IgD-negative memory B cell (primary cell): ENCODE data around the gene TFR2. TPM values are rescaled to one million over a fixed set of nuclear protein-coding genes. Genes with fewer than 3 reads are reported as not detected.

Experiments used
- H3K27ac Mint-ChIP-seq, 3 donors: one replicate each; pipeline ENCODE4 v1.8.0; 2020 to 2022; ENCODE audit warnings: mild to moderate bottlenecking in 3 of 3, mixed read lengths in 3 of 3, moderate library complexity in 1 of 3
- H3K27me3 Mint-ChIP-seq: one replicate; pipeline ENCODE4 v1.8.0; 2021; ENCODE audit warnings: mixed read lengths
- H3K36me3 Mint-ChIP-seq: one replicate; pipeline ENCODE4 v1.8.0; 2020; ENCODE audit warnings: mild to moderate bottlenecking, mixed read lengths
- H3K4me1 Mint-ChIP-seq, 3 donors: one replicate each; pipeline ENCODE4 v1.8.0; 2020 to 2022; ENCODE audit warnings: mixed read lengths in 3 of 3, mild to moderate bottlenecking in 1 of 3
- H3K4me3 Mint-ChIP-seq, 4 donors: one replicate each; pipeline ENCODE4 v1.8.0; 2020 to 2022; ENCODE audit warnings: mild to moderate bottlenecking in 4 of 4, mixed read lengths in 4 of 4, moderate library complexity in 3 of 4
- H3K9me3 Mint-ChIP-seq, 3 donors: one replicate each; pipeline ENCODE4 v1.8.0; 2020 to 2021; ENCODE audit warnings: mixed read lengths in 3 of 3, mild to moderate bottlenecking in 1 of 3
- polyA plus RNA-seq: library from polyadenylated mRNA; unstranded; fragments of 300-500 nt; fragmentation: Illumina TruSeq; gene quantifications from one replicate; pipeline ENCODE4 v1.2.3, GENCODE V29; 2021

The TFR2 gene
- polyA plus RNA-seq, 1 donor from 2014 or later: 0.44 TPM

GRCh38 chr7:100614308-100614861 lies 27.0 kb downstream of the TFR2 start:
- H3K27ac Mint-ChIP-seq: no peak overlapping the region
- H3K4me3 Mint-ChIP-seq: peak overlapping the region in 2 of 4 donors; percentile 51 to 73
- peaks cover 4 to 13% (median 10%) of the 10 kb centered on the region in 3 donors for H3K4me1 Mint-ChIP-seq
- no peaks in the 10 kb centered on the region for H3K27me3 Mint-ChIP-seq
- peaks cover 5% of the 10 kb centered on the region for H3K36me3 Mint-ChIP-seq
- no peaks in the 10 kb centered on the region for H3K9me3 Mint-ChIP-seq

GRCh38 chr7:100613412-100614175 lies 27.8 kb downstream of the TFR2 start:
- H3K27me3 Mint-ChIP-seq: no peaks in the 10 kb centered on the region
- no peak overlapping the region for H3K27ac Mint-ChIP-seq
- peak overlapping the region; percentile 73 to 90 (median 82) for H3K4me3 Mint-ChIP-seq
- no peaks in the 10 kb centered on the region for H3K9me3 Mint-ChIP-seq
- peaks cover 4 to 13% (median 10%) of the 10 kb centered on the region in 3 donors for H3K4me1 Mint-ChIP-seq
- H3K36me3 Mint-ChIP-seq: peaks cover 5% of the 10 kb centered on the region

GRCh38 chr7:100612730-100613390 lies 28.5 kb downstream of the TFR2 start:
- no peaks in the 10 kb centered on the region for H3K27me3 Mint-ChIP-seq
- peaks cover 4 to 13% (median 10%) of the 10 kb centered on the region in 3 donors for H3K4me1 Mint-ChIP-seq
- H3K36me3 Mint-ChIP-seq: peaks cover 5% of the 10 kb centered on the region
- H3K9me3 Mint-ChIP-seq: no peaks in the 10 kb centered on the region
- peak overlapping the region in 1 of 3 donors; percentile 93 for H3K27ac Mint-ChIP-seq
- H3K4me3 Mint-ChIP-seq: peak overlapping the region; percentile 88 to 98 (median 92)

- H3K4me3 Mint-ChIP-seq: peak within 1 kb of the TSS; percentile 94 to 100 (median 98)
- H3K9me3 Mint-ChIP-seq: no peaks in the 10 kb centered on the region
- H3K27me3 Mint-ChIP-seq: no peaks in the 10 kb centered on the region
- H3K4me1 Mint-ChIP-seq: peaks cover 6 to 13% (median 10%) of the 10 kb centered on the region in 3 donors
- peaks cover 2% of the 10 kb centered on the region for H3K36me3 Mint-ChIP-seq
- peak within 1 kb of the TSS; percentile 90 to 100 (median 93) for H3K27ac Mint-ChIP-seq
These were observed 29.2 kb downstream of the TFR2 start, which contains the start of gene MOSPD3 for GRCh38 chr7:100611983-100612729. Gene MOSPD3 (plus strand): TSS chr7:100612540. CDS start chr7:100612792, 252 bp downstream.

GRCh38 chr7:100609958-100610357 lies 31.4 kb downstream of the TFR2 start:
- Mint-ChIP-seq H3K4me3 (peak overlapping the region in 3 of 4 donors; percentile 12 to 77 (median 46)), H3K27me3 (no peaks in the 10 kb centered on the region), H3K36me3 (no peaks in the 10 kb centered on the region), H3K9me3 (no peaks in the 10 kb centered on the region), H3K4me1 (peaks cover 10 to 16% (median 13%) of the 10 kb centered on the region in 3 donors), H3K27ac (peak overlapping the region in 1 of 3 donors; percentile 43)

- Mint-ChIP-seq H3K4me1 (peaks cover 8 to 14% (median 10%) of the 10 kb centered on the region in 3 donors), H3K36me3 (no peaks in the 10 kb centered on the region), H3K27ac (peak overlapping the region in 1 of 3 donors; percentile 48), H3K9me3 (no peaks in the 10 kb centered on the region), H3K27me3 (no peaks in the 10 kb centered on the region), H3K4me3 (peak overlapping the region in 3 of 4 donors; percentile 51 to 93 (median 77))
These were observed 34.2 kb downstream of the TFR2 start for GRCh38 chr7:100607111-100607510.

GRCh38 chr7:100606313-100606712 lies 35.0 kb downstream of the TFR2 start:
- Mint-ChIP-seq H3K36me3 (no peaks in the 10 kb centered on the region), H3K27ac (peak overlapping the region in 2 of 3 donors; percentile 67 to 68), H3K4me1 (peaks cover 4 to 12% (median 6%) of the 10 kb centered on the region in 3 donors), H3K4me3 (peak overlapping the region in 3 of 4 donors; percentile 30 to 93 (median 82)), H3K9me3 (no peaks in the 10 kb centered on the region), H3K27me3 (no peaks in the 10 kb centered on the region)

- H3K4me3 Mint-ChIP-seq: peak overlapping the region; percentile 82 to 95 (median 93)
These were observed 36.1 kb downstream of the TFR2 start for GRCh38 chr7:100604976-100605911.

GRCh38 chr7:100604028-100604975 lies 37.0 kb downstream of the TFR2 start:
- peak overlapping the region; percentile 82 to 95 (median 93) for H3K4me3 Mint-ChIP-seq
- H3K27ac Mint-ChIP-seq: peak overlapping the region in 1 of 3 donors; percentile 68
- H3K27me3 Mint-ChIP-seq: no peaks in the 10 kb centered on the region
- no peaks in the 10 kb centered on the region for H3K36me3 Mint-ChIP-seq
- H3K4me1 Mint-ChIP-seq: peaks cover 0 to 12% (median 6%) of the 10 kb centered on the region in 3 donors
- H3K9me3 Mint-ChIP-seq: no peaks in the 10 kb centered on the region

More at GRCh38 chr7:100604976-100605911, 36.1 kb downstream of the TFR2 start:
- Mint-ChIP-seq H3K4me1 (peaks cover 4 to 12% (median 6%) of the 10 kb centered on the region in 3 donors), H3K27ac (peak overlapping the region in 2 of 3 donors; percentile 67 to 68), H3K36me3 (no peaks in the 10 kb centered on the region), H3K27me3 (no peaks in the 10 kb centered on the region), H3K9me3 (no peaks in the 10 kb centered on the region)

- no peaks in the 10 kb centered on the region for H3K9me3 Mint-ChIP-seq
- peaks cover 0 to 12% (median 6%) of the 10 kb centered on the region in 3 donors for H3K4me1 Mint-ChIP-seq
- no peaks in the 10 kb centered on the region for H3K36me3 Mint-ChIP-seq
- H3K27ac Mint-ChIP-seq: peak overlapping the region in 1 of 3 donors; percentile 7
- H3K27me3 Mint-ChIP-seq: no peaks in the 10 kb centered on the region
- peak overlapping the region; percentile 57 to 93 (median 78) for H3K4me3 Mint-ChIP-seq
These were observed 37.7 kb downstream of the TFR2 start for GRCh38 chr7:100603726-100604027.

- Mint-ChIP-seq H3K9me3 (no peaks in the 10 kb centered on the region), H3K27me3 (no peaks in the 10 kb centered on the region), H3K36me3 (peaks cover 3% of the 10 kb centered on the region), H3K4me1 (peaks cover 0 to 12% (median 6%) of the 10 kb centered on the region in 3 donors), H3K27ac (peak overlapping the region in 1 of 3 donors; percentile 7), H3K4me3 (peak overlapping the region in 3 of 4 donors; percentile 57 to 93 (median 82))
These were observed 38.2 kb downstream of the TFR2 start for GRCh38 chr7:100602889-100603725.

GRCh38 chr7:100600730-100601038 lies 40.7 kb downstream of the TFR2 start:
- no peaks in the 10 kb centered on the region for H3K27me3 Mint-ChIP-seq
- H3K9me3 Mint-ChIP-seq: no peaks in the 10 kb centered on the region
- H3K4me3 Mint-ChIP-seq: no peak overlapping the region
- no peak overlapping the region for H3K27ac Mint-ChIP-seq
- H3K4me1 Mint-ChIP-seq: peaks cover 0 to 6% (median 6%) of the 10 kb centered on the region in 3 donors
- peaks cover 4% of the 10 kb centered on the region for H3K36me3 Mint-ChIP-seq
